Adipocyte (in vitro differentiated cells): ENCODE results near the gene RALY.
"Not testable (repeated sequence)": the region's sequence is repeated elsewhere in the genome, so short reads cannot be mapped to it uniquely, and the experiment has no call there.

Experiments used
- DNase-seq: peaks from one replicate; pipeline ENCODE4 v3.0.0-alpha.2; 2015; ENCODE audit warnings: low read depth
- H3K27me3 ChIP-seq: replicated peaks from 2 replicates; pipeline ENCODE4 v1.7.0; 2013; ENCODE audit warnings: mild to moderate bottlenecking, low read length, moderate library complexity; ENCODE audit not compliant: control insufficient read depth, insufficient read depth
- H3K36me3 ChIP-seq: 2 replicates; pipeline ENCODE4 v1.7.0; 2013; ENCODE audit warnings: low read length, mild to moderate bottlenecking, moderate library complexity; ENCODE audit not compliant: control insufficient read depth, insufficient read depth, severe bottlenecking
- H3K4me1 ChIP-seq: 2 replicates; pipeline ENCODE4 v1.7.0; 2013; ENCODE audit warnings: mild to moderate bottlenecking, low read length, moderate library complexity; ENCODE audit not compliant: control insufficient read depth, insufficient read depth
- H3K4me3 ChIP-seq: 2 replicates; pipeline ENCODE4 v1.7.0; 2013; ENCODE audit warnings: mild to moderate bottlenecking, low read length, moderate library complexity
- H3K9ac ChIP-seq: 2 replicates; pipeline ENCODE4 v1.7.0; 2013; ENCODE audit warnings: mild to moderate bottlenecking, low read length, moderate library complexity
- H3K9me3 ChIP-seq: 2 replicates; pipeline ENCODE4 v1.7.0; 2013; ENCODE audit warnings: mild to moderate bottlenecking, low read length, moderate library complexity; ENCODE audit not compliant: control insufficient read depth

RALY gene

DNA sequence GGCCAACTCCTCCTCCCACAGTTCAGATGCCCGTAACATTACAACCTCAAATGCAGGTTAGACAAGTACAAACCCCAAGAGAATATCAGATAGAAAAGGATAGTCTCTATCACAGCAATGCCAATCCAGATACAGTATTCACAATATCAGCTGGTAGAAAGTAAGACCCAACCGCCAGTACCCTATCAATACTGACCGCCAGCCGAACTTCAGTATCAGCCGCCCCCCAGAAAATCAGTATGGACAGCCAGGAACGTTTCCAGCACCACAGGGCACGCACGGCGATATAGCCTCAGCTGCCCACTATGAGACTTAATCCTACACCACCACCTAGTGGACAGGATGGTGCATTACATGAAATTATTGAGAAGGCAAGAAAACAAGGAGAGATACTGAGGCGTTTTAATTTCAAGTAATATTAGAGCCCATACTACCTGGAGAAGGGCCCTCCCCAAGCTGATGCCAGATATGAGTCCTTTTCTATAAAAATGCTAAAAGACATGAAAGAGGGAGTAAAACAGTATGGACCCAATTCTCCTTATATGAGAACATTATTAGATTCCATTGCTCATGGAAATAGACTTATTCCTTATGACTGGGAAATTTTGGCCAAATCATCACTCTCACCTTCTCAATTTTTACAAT, 135.9 kb downstream of the RALY start:
- Histone ChIP-seq H3K9me3 (no peaks in the 10 kb centered on the region), H3K27me3 (no peaks in the 10 kb centered on the region), H3K4me1 (peaks cover 12% of the 10 kb centered on the region), H3K4me3 (peak overlapping the region; percentile 1), H3K36me3 (no peaks in the 10 kb centered on the region), H3K9ac (no peak overlapping the region)
- DNase-seq = peak; percentile 94

DNA sequence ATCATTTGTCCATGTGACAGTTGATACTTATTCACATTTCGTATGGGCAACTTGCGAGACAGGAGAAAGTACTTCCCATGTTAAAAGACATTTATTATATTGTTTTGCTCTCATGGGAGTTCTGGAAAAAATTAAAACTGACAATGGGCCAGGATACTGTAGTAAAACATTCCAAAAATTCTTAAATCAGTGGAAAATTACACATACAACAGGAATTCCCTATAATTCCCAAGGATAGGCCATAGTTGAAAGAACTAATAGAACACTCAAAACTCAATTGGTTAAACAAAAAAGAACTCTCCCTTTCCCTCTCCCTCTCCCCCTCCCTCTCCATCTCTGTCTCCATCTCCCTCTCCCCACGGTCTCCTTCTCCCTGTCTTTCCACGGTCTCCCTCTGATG, 137.8 kb downstream of the RALY start:
- peak overlapping the region; percentile 44 for H3K4me3 ChIP-seq
- H3K4me1 ChIP-seq = peaks cover 12% of the 10 kb centered on the region

DNA sequence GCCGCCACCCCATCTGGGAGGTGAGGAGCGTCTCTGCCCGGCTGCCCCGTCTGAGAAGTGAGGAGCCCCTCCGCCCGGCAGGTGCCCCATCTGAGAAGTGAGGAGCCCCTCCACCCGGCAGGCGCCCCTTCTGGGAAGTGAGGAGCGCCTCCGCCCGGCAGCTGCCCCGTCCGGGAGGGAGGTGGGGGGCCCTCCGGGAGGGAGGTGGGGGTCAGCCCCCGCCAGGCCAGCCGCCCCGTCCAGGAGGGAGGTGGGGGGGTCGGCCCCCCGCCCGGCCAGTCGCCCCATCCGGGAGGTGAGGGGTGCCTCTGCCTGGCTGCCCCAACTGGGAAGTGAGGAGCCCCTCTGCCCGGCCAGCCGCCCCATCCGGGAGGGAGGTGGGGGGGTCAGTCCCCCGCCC, 138.8 kb downstream of the RALY start:
- H3K9me3 ChIP-seq, H3K36me3 ChIP-seq, DNase-seq, H3K4me3 ChIP-seq, H3K9ac ChIP-seq, H3K27me3 ChIP-seq: not testable (repeated sequence)
- H3K4me1 ChIP-seq = peaks cover 12% of the 10 kb centered on the region

More for the DNA sequence above, 137.8 kb downstream of the RALY start:
- no peak for DNase-seq
- no peaks in the 10 kb centered on the region for H3K27me3 ChIP-seq
- H3K9me3 ChIP-seq = no peaks in the 10 kb centered on the region
- H3K9ac ChIP-seq = peak overlapping the region; percentile 42
- no peaks in the 10 kb centered on the region for H3K36me3 ChIP-seq

DNA sequence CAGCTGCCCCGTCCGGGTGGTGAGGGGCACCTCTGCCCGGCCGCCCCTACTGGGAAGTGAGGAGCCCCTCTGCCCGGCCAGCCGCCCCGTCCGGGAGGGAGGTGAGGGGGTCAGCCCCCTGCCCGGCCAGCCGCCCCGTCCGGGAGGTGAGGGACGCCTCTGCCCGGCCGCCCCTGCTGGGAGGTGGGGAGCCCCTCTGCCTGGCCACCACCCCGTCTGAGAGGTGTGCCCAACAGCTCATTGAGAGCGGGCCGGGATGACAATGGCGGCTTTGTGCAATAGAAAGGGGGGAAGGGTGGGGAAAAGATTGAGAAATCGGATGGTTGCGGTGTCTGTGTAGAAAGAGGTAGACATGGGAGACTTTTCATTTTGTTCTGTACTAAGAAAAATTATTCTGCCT, 139.2 kb downstream of the RALY start:
- H3K36me3 ChIP-seq, H3K4me3 ChIP-seq, H3K27me3 ChIP-seq, DNase-seq, H3K9ac ChIP-seq, H3K9me3 ChIP-seq: not testable (repeated sequence)
- H3K4me1 ChIP-seq = peaks cover 12% of the 10 kb centered on the region

DNA sequence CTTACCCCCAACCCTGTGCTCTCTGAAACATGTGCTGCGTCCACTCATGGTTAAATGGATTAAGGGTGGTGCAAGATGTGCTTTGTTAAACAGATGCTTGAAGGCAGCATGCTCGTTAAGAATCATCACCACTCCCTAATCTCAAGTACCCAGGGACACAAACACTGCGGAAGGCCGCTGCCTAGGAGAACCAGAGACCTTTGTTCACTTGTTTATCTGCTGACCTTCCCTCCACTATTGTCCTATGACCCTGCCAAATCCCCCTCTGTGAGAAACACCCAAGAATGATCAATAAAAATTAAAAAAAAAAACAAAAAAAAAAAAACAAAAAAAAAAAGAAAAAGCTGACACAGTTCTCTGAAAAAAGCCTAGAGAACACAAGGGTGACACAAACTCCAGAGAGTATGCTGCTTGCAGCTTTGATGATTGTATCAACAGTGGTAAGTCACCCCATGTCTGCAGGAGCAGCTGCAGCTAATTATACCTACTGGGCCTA, 139.7 kb downstream of the RALY start:
- DNase-seq, H3K4me3 ChIP-seq, H3K9me3 ChIP-seq, H3K27me3 ChIP-seq, H3K36me3 ChIP-seq, H3K9ac ChIP-seq: not testable (repeated sequence)
- H3K4me1 ChIP-seq = peaks cover 12% of the 10 kb centered on the region
